ENCODE measurements around the gene GYPE.
"Not testable (repeated sequence)": the region's sequence is repeated elsewhere in the genome, so short reads cannot be mapped to it uniquely, and the experiment has no call there.

DNA sequence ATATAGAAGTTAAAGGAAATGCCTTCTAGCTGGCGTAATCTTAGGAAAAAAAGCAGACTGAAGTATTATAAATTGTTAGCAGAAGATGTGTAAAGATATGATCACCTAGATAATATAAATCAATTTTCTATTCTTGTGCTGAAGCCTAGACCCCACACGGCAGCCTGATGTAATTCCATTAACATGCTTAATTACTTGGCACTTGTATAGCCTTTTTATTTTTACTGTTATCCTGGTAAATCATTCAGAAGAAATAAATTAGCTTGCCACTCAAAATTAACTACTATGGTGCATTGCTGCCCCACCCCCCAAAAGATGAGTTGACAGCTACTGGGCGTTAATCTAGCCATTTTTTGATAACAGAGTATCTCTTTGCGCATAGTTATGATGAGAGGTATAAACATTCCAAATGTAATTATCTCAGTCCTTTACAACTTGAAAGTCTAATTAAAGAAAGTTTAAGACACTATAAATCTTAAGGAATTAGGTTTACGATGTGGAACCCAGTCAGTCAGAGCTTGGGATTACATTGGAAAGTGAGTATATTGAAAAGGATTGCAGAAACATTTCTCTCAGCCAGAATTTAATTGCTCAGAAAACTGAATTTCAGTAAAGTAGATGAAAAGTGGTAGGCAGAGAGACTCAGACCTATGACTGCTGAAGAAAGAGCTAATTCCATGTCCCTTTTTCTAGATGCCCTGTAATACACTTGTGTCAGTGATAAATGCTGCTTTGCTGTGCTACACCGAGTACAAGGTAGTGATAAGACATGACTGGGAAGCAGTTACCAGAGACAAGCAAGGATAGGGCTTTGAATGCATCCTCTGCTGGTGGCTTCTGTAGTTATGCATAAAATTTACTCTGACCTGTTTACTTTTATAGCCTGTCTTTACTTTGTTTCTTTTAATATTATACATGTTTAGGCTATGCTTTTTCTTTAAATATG, 47.7 kb downstream of the GYPE start:
- TF ChIP-seq POLR2A, CTCF (IDR thresholded peaks at IDR 0.05): not testable (repeated sequence)
